Measurements from ENCODE around the gene PREX1. TPM values are rescaled to one million over a fixed set of nuclear protein-coding genes. Genes with fewer than 3 reads are reported as not detected.

The PREX1 gene
- total and polyA plus RNA-seq, 4 donors = 29.5 to 121 (median 69.3) TPM

GRCh38 chr20:48858075-48858790 is 30.4 kb upstream of the PREX1 start:
- 51 to 61% methylated on average over 6 of the region's 6 CpGs for WGBS, 2 donors
- no peak for TF ChIP-seq CTCF (IDR thresholded peaks at IDR 0.05; ENCODE audit: control extremely low read depth, extremely low read depth)
- Histone ChIP-seq H3K27me3 (ENCODE audit: control insufficient read depth in 3 of 3, insufficient read depth in 3 of 3, low read length in 2 of 3) (peaks cover 0 to 47% (median 5%) of the 10 kb centered on the region in 3 donors), H3K4me1 (ENCODE audit: control insufficient read depth in 5 of 5, insufficient read depth in 5 of 5, low read length in 5 of 5) (peaks cover 0 to 2% (median 0%) of the 10 kb centered on the region in 5 donors), H3K9me3 (ENCODE audit: control insufficient read depth in 4 of 4, insufficient read depth in 3 of 4, low read length in 3 of 4) (no peaks in the 10 kb centered on the region), H3K36me3 (ENCODE audit: control insufficient read depth in 4 of 4, insufficient read depth in 4 of 4, low read length in 4 of 4) (no peaks in the 10 kb centered on the region), H3K4me3 (no peak overlapping the region), H3K27ac (ENCODE audit: low read depth in 1 of 2, low read length in 1 of 2) (no peak overlapping the region), H3K9ac (ENCODE audit: insufficient read depth in 1 of 2, low read length in 2 of 2) (no peak overlapping the region)
- DNase-seq = peak in 2 of 3 donors; percentile 6 to 9
- no peak for ATAC-seq (ENCODE audit: insufficient read depth, low FRiP score)

GRCh38 chr20:48856130-48856529 is 28.3 kb upstream of the PREX1 start:
- no peaks in the 10 kb centered on the region for H3K36me3 ChIP-seq (ENCODE audit: control insufficient read depth in 4 of 4, insufficient read depth in 4 of 4, low read length in 4 of 4)
- H3K27ac ChIP-seq (ENCODE audit: low read depth in 1 of 2, low read length in 1 of 2) = no peak overlapping the region
- no peaks in the 10 kb centered on the region for H3K9me3 ChIP-seq (ENCODE audit: control insufficient read depth in 4 of 4, insufficient read depth in 3 of 4, low read length in 3 of 4)
- H3K4me1 ChIP-seq (ENCODE audit: control insufficient read depth in 5 of 5, insufficient read depth in 5 of 5, low read length in 5 of 5) = peaks cover 0 to 2% (median 0%) of the 10 kb centered on the region in 5 donors
- ATAC-seq (ENCODE audit: insufficient read depth, low FRiP score) = no peak
- H3K4me3 ChIP-seq = no peak overlapping the region
- peaks cover 0 to 46% (median 5%) of the 10 kb centered on the region in 3 donors for H3K27me3 ChIP-seq (ENCODE audit: control insufficient read depth in 3 of 3, insufficient read depth in 3 of 3, low read length in 2 of 3)
- no peak overlapping the region for H3K9ac ChIP-seq (ENCODE audit: insufficient read depth in 1 of 2, low read length in 2 of 2)
- 84 to 93% methylated on average over 5 of the region's 5 CpGs for WGBS, 2 donors
- no peak for TF ChIP-seq CTCF (IDR thresholded peaks at IDR 0.05; ENCODE audit: control extremely low read depth, extremely low read depth)
- no peak for DNase-seq

GRCh38 chr20:48855046-48855445 is 27.2 kb upstream of the PREX1 start:
- DNase-seq = no peak
- H3K27ac ChIP-seq (ENCODE audit: low read depth in 1 of 2, low read length in 1 of 2) = no peak overlapping the region
- H3K9me3 ChIP-seq (ENCODE audit: control insufficient read depth in 4 of 4, insufficient read depth in 3 of 4, low read length in 3 of 4) = no peaks in the 10 kb centered on the region
- no peaks in the 10 kb centered on the region for H3K36me3 ChIP-seq (ENCODE audit: control insufficient read depth in 4 of 4, insufficient read depth in 4 of 4, low read length in 4 of 4)
- H3K9ac ChIP-seq (ENCODE audit: insufficient read depth in 1 of 2, low read length in 2 of 2) = no peak overlapping the region
- ATAC-seq (ENCODE audit: insufficient read depth, low FRiP score) = no peak
- H3K4me3 ChIP-seq = no peak overlapping the region
- WGBS, 2 donors = 83 to 86% methylated on average over 4 of the region's 4 CpGs
- TF ChIP-seq CTCF (IDR thresholded peaks at IDR 0.05; ENCODE audit: control extremely low read depth, extremely low read depth) = no peak
- peaks cover 0 to 2% (median 0%) of the 10 kb centered on the region in 5 donors for H3K4me1 ChIP-seq (ENCODE audit: control insufficient read depth in 5 of 5, insufficient read depth in 5 of 5, low read length in 5 of 5)
- H3K27me3 ChIP-seq (ENCODE audit: control insufficient read depth in 3 of 3, insufficient read depth in 3 of 3, low read length in 2 of 3) = peaks cover 0 to 43% (median 5%) of the 10 kb centered on the region in 3 donors

All from lung (tissue), 12 donors.